Spinal cord (tissue), 10 donors: ENCODE measurements around the gene STARD9. TPM values are rescaled to one million over a fixed set of nuclear protein-coding genes. Genes with fewer than 3 reads are reported as not detected.

ENCODE experiments used
- DNase-seq, 6 donors: peaks; one replicate each; pipeline versions ENCODE4 v3.0.0 to v3.0.0-alpha.2; 2013 to 2015; ENCODE audit warnings: low spot score in 6 of 6, low read depth in 4 of 6
- H3K27ac ChIP-seq: one replicate; pipeline ENCODE4 v1.5.1; 2013; ENCODE audit warnings: low read depth, low read length, control low read depth
- H3K27me3 ChIP-seq: one replicate; pipeline ENCODE4 v1.6.1; 2013; ENCODE audit warnings: low read length; ENCODE audit not compliant: control insufficient read depth, insufficient read depth
- H3K36me3 ChIP-seq: one replicate; pipeline ENCODE4 v1.6.1; 2013; ENCODE audit warnings: low read length; ENCODE audit not compliant: control insufficient read depth, insufficient read depth
- H3K4me1 ChIP-seq: one replicate; pipeline ENCODE4 v1.6.1; 2013; ENCODE audit warnings: low read length; ENCODE audit not compliant: control insufficient read depth, insufficient read depth
- H3K4me3 ChIP-seq: one replicate; pipeline ENCODE4 v1.5.1; 2013; ENCODE audit warnings: low read depth, low read length, control low read depth
- H3K9me3 ChIP-seq: one replicate; pipeline ENCODE4 v1.6.1; 2013; ENCODE audit warnings: low read length; ENCODE audit not compliant: control insufficient read depth, insufficient read depth
- WGBS: methylation state at CpG from one replicate; pipeline ENCODE4 v1.1.5; 2013; ENCODE audit warnings: missing lambda C conversion rate; ENCODE audit not compliant: insufficient coverage; 5-methylcytosine and 5-hydroxymethylcytosine counted together
- polyA plus RNA-seq, 2 donors: library from polyadenylated mRNA; unstranded; fragments of 120-200 nt; gene quantifications; one replicate each; pipeline ENCODE4 v1.2.1, GENCODE V29; 2013; ENCODE audit not compliant: insufficient read length in 2 of 2
- total RNA-seq, 2 donors: library from RNA; depleted of rRNA in 1 of 2; stranded (reverse); fragments of 120-200 nt in 1 of 2; fragments of >200 nt in 1 of 2; gene quantifications; one replicate each; pipeline versions ENCODE4 v1.2.3 to v1.2.4, GENCODE V29; 2013 to 2014
- donor health status: healthy.

The STARD9 gene
- total and polyA plus RNA-seq, 4 donors: 11.1 to 26.2 (median 16.9) TPM

DNA sequence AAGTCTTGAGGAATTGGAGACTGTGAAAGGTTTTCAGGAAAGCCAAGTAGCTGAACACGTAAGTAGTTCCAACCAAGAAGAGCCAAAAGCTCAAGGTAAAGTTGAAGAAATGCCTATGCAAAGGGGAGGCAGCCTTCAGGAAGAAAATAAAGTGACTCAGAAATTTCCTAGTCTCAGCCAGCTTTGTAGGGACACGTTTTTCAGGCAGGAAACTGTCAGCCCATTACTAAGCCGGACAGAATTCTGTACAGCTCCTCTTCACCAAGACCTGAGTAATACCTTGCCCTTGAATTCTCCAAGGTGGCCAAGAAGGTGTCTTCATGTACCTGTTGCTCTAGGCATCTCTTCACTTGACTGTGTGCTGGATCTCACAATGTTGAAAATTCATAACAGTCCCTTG is 112.9 kb downstream of the STARD9 start:
- DNase-seq: no peak
- Histone ChIP-seq H3K27ac (no peak overlapping the region), H3K4me1 (no peaks in the 10 kb centered on the region), H3K9me3 (no peaks in the 10 kb centered on the region), H3K27me3 (no peaks in the 10 kb centered on the region), H3K4me3 (no peak overlapping the region), H3K36me3 (peaks cover 38% of the 10 kb centered on the region)
- 94% methylated on average over 3 of the region's 3 CpGs for WGBS

DNA sequence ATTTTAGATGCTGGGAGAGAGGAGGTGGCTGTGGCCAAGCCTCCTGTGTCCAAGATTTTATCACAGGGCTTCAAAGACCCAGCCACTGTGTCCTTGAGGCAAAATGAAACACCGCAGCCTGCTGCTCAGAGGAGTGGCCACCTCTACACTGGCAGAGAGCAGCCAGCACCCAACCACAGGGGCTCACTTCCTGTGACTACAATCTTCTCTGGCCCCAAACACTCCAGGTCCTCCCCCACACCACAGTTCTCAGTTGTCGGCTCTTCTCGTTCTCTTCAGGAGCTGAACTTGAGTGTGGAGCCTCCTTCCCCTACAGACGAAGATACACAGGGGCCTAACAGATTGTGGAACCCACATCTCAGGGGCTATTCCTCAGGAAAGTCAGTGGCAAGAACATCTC is 115.9 kb downstream of the STARD9 start:
- Histone ChIP-seq H3K36me3 (peaks cover 55% of the 10 kb centered on the region), H3K9me3 (no peaks in the 10 kb centered on the region), H3K27me3 (no peaks in the 10 kb centered on the region), H3K4me3 (no peak overlapping the region), H3K27ac (no peak overlapping the region), H3K4me1 (no peaks in the 10 kb centered on the region)
- no peak for DNase-seq
- 100% methylated on average over 4 of the region's 4 CpGs for WGBS

DNA sequence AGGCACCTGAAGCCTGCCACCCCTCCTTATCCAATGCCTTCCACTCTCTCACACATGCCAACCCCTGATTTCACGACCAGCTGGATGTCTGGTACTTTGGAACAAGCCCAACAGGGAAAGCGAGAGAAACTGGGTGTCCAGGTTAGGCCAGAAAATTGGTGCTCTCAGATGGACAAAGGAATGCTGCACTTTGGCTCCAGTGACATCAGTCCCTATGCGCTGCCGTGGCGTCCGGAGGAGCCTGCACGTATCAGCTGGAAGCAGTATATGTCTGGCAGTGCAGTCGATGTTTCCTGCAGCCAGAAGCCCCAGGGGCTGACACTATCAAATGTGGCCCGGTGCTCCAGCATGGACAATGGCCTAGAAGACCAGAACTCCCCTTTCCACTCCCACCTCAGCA is 116.4 kb downstream of the STARD9 start:
- DNase-seq: no peak
- Histone ChIP-seq H3K4me3 (no peak overlapping the region), H3K27ac (no peak overlapping the region), H3K27me3 (no peaks in the 10 kb centered on the region), H3K36me3 (peaks cover 55% of the 10 kb centered on the region), H3K4me1 (no peaks in the 10 kb centered on the region), H3K9me3 (no peaks in the 10 kb centered on the region)
- WGBS: 95% methylated on average over 9 of the region's 9 CpGs

DNA sequence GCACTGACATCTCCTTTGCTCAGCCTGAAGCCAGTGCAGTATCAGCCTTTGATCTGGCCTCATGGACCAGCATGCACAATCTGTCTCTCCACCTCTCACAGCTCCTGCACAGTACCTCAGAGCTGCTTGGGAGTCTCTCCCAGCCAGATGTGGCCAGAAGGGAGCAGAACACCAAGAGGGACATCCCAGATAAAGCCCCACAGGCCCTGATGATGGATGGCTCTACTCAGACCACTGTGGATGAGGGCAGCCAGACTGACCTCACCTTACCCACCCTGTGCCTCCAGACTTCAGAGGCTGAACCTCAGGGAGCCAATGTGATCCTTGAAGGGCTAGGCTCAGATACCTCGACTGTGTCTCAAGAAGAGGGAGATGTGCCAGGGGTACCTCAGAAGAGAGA is 117.1 kb downstream of the STARD9 start:
- Histone ChIP-seq H3K4me1 (no peaks in the 10 kb centered on the region), H3K27ac (no peak overlapping the region), H3K27me3 (no peaks in the 10 kb centered on the region), H3K9me3 (no peaks in the 10 kb centered on the region), H3K36me3 (peaks cover 55% of the 10 kb centered on the region), H3K4me3 (no peak overlapping the region)
- no peak for DNase-seq
- no CpG with 5 or more reads among the region's 1 CpG for WGBS

DNA sequence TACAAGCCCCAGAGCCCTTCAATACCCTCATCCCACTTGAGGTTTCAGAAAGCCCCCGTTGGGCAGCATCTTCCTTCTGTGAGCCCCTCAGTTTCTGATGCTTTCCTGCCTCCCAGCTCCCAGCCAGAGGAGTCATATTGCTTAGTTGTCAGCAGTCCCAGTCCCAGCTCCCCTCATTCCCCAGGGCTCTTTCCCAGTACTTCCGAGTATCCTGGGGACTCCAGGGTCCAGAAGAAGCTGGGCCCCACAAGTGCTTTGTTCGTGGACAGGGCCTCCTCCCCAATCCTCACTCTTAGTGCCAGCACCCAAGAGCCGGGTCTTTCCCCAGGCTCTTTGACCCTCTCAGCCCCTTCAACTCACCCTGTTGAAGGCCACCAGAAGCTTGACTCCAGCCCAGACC is 117.6 kb downstream of the STARD9 start:
- H3K4me1 ChIP-seq: no peaks in the 10 kb centered on the region
- H3K27ac ChIP-seq: no peak overlapping the region
- DNase-seq: no peak
- no peaks in the 10 kb centered on the region for H3K9me3 ChIP-seq
- no peak overlapping the region for H3K4me3 ChIP-seq
- WGBS: 98% methylated on average over 4 of the region's 4 CpGs
- peaks cover 58% of the 10 kb centered on the region for H3K36me3 ChIP-seq
- H3K27me3 ChIP-seq: no peaks in the 10 kb centered on the region

DNA sequence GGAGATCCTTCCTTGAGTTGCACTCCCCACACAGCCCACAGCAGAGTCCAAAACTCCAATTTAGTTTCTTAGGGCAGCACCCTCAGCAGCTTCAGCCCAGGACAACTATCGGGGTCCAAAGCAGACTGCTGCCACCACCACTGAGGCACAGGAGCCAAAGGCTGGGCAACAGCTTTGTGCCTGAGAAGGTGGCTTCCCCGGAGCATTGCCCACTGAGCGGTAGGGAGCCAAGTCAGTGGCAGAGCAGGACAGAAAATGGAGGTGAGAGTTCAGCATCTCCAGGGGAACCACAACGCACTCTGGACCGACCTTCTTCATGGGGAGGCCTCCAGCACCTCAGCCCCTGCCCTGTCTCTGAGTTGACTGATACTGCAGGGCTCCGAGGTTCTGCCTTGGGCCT is 118.1 kb downstream of the STARD9 start:
- DNase-seq: no peak
- WGBS: 100% methylated on average over 6 of the region's 6 CpGs
- Histone ChIP-seq H3K36me3 (peaks cover 57% of the 10 kb centered on the region), H3K9me3 (no peaks in the 10 kb centered on the region), H3K27me3 (no peaks in the 10 kb centered on the region), H3K4me1 (no peaks in the 10 kb centered on the region), H3K4me3 (no peak overlapping the region), H3K27ac (no peak overlapping the region)

DNA sequence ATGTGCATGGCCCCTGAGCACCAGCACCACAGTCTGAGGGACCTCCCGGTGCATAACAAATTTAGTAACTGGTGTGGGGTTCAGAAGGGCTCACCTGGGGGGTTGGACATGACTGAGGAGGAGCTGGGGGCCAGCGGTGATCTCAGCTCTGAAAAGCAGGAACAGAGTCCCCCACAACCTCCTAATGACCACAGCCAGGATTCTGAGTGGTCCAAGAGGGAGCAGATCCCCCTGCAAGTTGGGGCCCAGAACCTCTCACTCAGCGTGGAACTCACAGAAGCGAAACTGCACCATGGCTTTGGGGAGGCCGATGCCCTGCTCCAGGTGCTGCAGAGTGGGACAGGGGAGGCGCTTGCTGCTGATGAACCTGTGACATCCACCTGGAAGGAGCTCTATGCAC is 118.5 kb downstream of the STARD9 start:
- Histone ChIP-seq H3K27me3 (no peaks in the 10 kb centered on the region), H3K4me1 (no peaks in the 10 kb centered on the region), H3K27ac (no peak overlapping the region), H3K9me3 (no peaks in the 10 kb centered on the region), H3K4me3 (no peak overlapping the region), H3K36me3 (peaks cover 54% of the 10 kb centered on the region)
- DNase-seq: no peak
- 99% methylated on average over 6 of the region's 6 CpGs for WGBS

DNA sequence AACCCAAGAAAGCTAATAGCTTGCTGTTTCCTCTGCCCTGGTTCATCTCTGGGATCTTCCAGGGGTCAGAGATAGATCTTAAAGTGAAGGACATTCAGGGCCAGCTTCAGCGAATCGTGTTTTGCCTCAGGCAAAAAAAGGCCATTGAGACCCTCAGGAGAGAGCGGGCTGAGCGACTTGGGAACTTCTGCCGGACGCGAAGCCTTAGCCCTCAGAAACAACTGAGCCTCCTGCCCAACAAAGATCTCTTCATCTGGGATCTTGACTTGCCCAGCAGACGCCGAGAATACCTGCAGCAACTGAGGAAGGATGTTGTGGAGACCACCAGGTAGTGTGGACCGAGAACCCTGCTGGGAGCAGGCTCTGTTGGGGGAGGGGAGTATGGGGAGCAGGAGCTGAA is 119.0 kb downstream of the STARD9 start:
- H3K36me3 ChIP-seq: peaks cover 52% of the 10 kb centered on the region
- no peak overlapping the region for H3K4me3 ChIP-seq
- no peak overlapping the region for H3K27ac ChIP-seq
- no peaks in the 10 kb centered on the region for H3K9me3 ChIP-seq
- 96% methylated on average over 10 of the region's 10 CpGs for WGBS
- no peak for DNase-seq
- no peaks in the 10 kb centered on the region for H3K4me1 ChIP-seq
- no peaks in the 10 kb centered on the region for H3K27me3 ChIP-seq

DNA sequence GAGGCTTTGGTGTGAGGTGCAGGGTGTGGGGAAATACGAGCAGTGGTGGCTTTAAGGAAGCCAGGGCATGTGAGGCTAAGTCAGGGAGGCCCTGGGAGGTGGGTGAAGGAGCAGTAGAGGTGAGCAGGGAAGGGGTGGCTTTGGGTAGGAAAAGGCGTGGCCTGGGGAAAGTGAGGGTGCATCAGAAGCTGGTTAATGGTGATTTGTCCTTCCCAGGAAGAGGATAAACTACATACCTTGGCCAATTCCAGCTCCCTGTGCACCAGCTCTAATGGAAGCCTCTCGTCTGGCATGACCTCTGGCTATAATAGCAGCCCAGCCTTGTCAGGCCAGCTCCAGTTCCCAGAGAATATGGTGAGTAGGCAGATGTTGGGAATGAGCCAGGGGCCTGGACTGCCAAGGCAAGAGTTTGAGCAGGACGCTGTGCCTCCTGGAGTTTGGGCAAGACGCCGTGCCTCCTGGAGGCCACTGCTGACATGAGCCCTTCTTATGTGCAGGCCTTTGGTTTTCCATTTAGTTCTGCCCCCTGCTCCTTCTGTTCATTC is 120.2 kb downstream of the STARD9 start:
- H3K36me3 ChIP-seq: peaks cover 53% of the 10 kb centered on the region
- no peak overlapping the region for H3K27ac ChIP-seq
- H3K9me3 ChIP-seq: no peaks in the 10 kb centered on the region
- H3K4me3 ChIP-seq: no peak overlapping the region
- no peaks in the 10 kb centered on the region for H3K27me3 ChIP-seq
- no peak for DNase-seq
- WGBS: 79% methylated on average over 5 of the region's 6 CpGs
- H3K4me1 ChIP-seq: no peaks in the 10 kb centered on the region

DNA sequence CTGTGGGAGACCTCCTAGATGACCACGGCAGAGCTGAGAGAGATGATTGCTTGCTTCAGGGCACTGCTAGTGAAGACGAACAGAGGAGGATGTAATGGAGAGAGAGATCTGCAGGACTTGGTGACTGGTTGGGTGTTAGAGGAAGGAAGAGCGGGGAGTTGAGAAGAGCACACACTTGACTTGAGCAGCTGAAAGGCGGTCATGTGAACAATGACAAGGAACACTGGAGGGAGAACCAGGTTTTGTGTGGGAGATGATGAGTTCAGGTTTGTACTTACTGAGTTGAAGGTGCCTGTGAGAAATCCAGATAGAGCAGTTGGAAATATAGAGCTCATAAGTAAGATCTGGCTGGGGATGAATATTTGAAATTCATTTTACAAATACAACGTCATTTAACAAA is 121.2 kb downstream of the STARD9 start:
- peaks cover 2% of the 10 kb centered on the region for H3K9me3 ChIP-seq
- no peaks in the 10 kb centered on the region for H3K4me1 ChIP-seq
- no peak for DNase-seq
- H3K27me3 ChIP-seq: no peaks in the 10 kb centered on the region
- no peak overlapping the region for H3K4me3 ChIP-seq
- H3K36me3 ChIP-seq: peaks cover 46% of the 10 kb centered on the region
- no peak overlapping the region for H3K27ac ChIP-seq
- WGBS: 82% methylated on average over 4 of the region's 5 CpGs
